ENCODE measurements around the gene ZNF454.

ZNF454 gene

GRCh38 chr5:178965465-178966055 lies 24.6 kb downstream of the ZNF454 start:
- TF ChIP-seq, protein P1, sequence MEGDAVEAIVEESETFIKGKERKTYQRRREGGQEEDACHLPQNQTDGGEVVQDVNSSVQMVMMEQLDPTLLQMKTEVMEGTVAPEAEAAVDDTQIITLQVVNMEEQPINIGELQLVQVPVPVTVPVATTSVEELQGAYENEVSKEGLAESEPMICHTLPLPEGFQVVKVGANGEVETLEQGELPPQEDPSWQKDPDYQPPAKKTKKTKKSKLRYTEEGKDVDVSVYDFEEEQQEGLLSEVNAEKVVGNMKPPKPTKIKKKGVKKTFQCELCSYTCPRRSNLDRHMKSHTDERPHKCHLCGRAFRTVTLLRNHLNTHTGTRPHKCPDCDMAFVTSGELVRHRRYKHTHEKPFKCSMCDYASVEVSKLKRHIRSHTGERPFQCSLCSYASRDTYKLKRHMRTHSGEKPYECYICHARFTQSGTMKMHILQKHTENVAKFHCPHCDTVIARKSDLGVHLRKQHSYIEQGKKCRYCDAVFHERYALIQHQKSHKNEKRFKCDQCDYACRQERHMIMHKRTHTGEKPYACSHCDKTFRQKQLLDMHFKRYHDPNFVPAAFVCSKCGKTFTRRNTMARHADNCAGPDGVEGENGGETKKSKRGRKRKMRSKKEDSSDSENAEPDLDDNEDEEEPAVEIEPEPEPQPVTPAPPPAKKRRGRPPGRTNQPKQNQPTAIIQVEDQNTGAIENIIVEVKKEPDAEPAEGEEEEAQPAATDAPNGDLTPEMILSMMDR (IDR thresholded peaks at IDR 0.05; ENCODE audit: control insufficient read depth, extremely low read depth, insufficient read depth), result no peak
- no peak for DNase-seq (ENCODE audit: low read depth)
- H3K4me3 ChIP-seq (ENCODE audit: low read depth, low read length), result no peak overlapping the region

DNA sequence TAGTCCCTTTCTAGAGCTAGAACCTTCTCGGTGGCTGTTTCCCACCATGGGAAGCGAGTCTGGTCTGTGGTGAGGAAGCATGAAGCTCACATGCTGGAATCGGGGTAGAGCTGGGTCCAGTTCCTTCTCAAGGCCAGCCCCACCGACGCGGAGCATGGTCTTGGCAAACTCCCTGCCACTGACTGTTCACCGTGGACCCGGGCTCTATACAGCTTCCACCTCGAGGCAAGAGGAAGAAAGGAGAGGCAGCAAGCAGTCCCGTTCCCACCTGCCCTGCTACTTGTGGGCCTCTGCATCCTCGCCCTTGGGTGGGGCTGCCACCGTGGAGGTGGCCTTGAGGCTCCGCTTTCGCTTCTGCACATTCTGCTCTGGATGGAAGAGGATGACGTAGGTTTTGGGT lies 40.4 kb downstream of the ZNF454 start:
- H3K4me3 ChIP-seq (ENCODE audit: low read depth, low read length), result no peak overlapping the region
- DNase-seq (ENCODE audit: low read depth), result no peak
- TF ChIP-seq, protein P1 (IDR thresholded peaks at IDR 0.05; ENCODE audit: control insufficient read depth, extremely low read depth, insufficient read depth), result no peak

DNA sequence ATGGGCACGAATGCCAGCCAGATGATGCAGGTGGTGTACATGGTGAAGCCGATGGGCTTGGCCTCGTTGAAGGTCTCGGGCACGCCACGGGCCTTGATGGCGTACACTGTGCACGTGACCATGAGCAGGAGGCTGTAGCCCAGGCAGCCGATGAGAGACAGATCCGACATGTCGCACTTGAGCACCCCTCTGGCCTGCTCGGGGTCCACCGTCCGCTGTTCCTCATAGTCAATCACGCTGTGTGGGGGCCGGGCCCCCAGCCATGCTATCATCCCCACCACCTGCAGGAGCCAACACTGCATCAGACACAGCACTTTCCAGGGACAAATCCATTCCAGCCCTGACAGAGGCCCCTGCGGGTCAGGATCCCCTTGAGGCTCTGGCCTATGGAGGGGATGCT lies 41.9 kb downstream of the ZNF454 start:
- no peak for DNase-seq (ENCODE audit: low read depth)
- no peak overlapping the region for H3K4me3 ChIP-seq (ENCODE audit: low read depth, low read length)
- TF ChIP-seq, protein P1 (IDR thresholded peaks at IDR 0.05; ENCODE audit: control insufficient read depth, extremely low read depth, insufficient read depth), result no peak

DNA sequence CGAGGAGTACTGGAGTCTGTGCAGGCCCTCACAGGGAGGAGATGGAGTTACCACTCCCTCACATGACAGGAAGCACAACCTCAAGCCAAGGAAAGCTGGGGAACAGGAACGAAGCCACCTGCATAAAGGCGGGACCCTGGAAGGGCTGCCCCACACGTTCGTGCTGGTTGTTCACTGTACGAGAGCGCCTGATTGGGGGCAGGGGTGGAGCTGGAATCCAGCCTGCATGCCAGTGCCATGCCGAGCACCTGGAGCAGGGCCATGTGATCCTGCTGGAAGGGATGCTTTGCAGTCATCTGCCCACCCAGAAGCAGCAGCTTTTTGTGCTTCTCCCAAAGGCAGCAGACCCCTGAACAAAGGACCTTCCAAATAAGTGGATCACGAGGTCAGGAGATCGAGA lies 42.7 kb downstream of the ZNF454 start:
- no peak overlapping the region for H3K4me3 ChIP-seq (ENCODE audit: low read depth, low read length)
- TF ChIP-seq, protein P1 (IDR thresholded peaks at IDR 0.05; ENCODE audit: control insufficient read depth, extremely low read depth, insufficient read depth), result no peak
- DNase-seq (ENCODE audit: low read depth), result no peak

- no peak overlapping the region for H3K4me3 ChIP-seq (ENCODE audit: low read depth, low read length)
- no peak for DNase-seq (ENCODE audit: low read depth)
- TF ChIP-seq, protein P1 (IDR thresholded peaks at IDR 0.05; ENCODE audit: control insufficient read depth, extremely low read depth, insufficient read depth), result no peak
Observed at GRCh38 chr5:178984145-178985072, 43.4 kb downstream of the ZNF454 start.

DNA sequence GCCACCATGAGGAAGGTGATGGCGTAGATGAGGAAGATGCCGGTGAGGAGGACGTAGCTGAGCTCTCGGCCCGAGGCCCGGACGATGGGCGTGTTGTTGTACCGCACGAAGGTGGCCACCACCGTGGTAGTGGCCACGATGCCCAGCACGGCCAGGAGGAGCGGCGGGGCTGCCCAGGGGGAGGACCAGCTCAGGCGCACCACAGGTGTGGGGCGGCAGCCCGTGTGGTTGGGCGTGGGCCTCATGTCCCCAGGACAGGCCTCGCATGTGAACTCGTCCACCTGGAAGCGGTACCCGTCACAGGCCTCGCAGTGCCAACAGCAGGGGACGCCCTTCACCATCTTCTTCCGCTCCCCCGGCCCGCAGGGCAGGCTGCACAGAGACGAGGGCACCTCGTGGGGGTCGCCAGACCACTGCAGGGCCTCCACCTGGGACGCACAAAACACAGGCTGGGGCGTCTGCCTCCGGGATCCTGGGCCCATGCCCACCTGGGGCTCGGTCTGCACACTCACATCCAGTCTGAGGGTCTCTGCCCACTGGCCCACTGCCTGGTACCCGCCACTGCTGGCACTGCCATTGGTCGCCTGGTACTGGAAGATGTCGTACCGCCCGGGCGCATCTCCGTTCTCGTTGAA lies 45.4 kb downstream of the ZNF454 start:
- no peak for DNase-seq (ENCODE audit: low read depth)
- no peak overlapping the region for H3K4me3 ChIP-seq (ENCODE audit: low read depth, low read length)
- TF ChIP-seq, protein P1 (IDR thresholded peaks at IDR 0.05; ENCODE audit: control insufficient read depth, extremely low read depth, insufficient read depth), result no peak

All from LNCaP clone FGC (cell line).